ENCODE data around the gene KIF1B.

The KIF1B gene

GRCh38 chr1:10168912-10169514 lies 41.4 kb upstream of the KIF1B start:
- Histone ChIP-seq H3K4me2 (ENCODE audit: low read depth, low read length, poor library complexity, severe bottlenecking) (no peak overlapping the region), H3K27me3 (ENCODE audit: low read length) (no peaks in the 10 kb centered on the region), H2AFZ (ENCODE audit: low read depth, low read length, severe bottlenecking) (no peak overlapping the region), H3K36me3 (ENCODE audit: low read length) (no peaks in the 10 kb centered on the region), H4K20me1 (ENCODE audit: low read depth, low read length) (no peaks in the 10 kb centered on the region), H3K9me3 (ENCODE audit: insufficient read depth, low read length) (no peaks in the 10 kb centered on the region), H3K27ac (ENCODE audit: low read depth, low read length) (no peak overlapping the region), H3K9ac (ENCODE audit: low read length) (no peak overlapping the region), H3K4me3 (ENCODE audit: insufficient read depth, low read length, poor library complexity, severe bottlenecking) (no peak overlapping the region), H3K9me2 (replicated peaks; ENCODE audit: insufficient read depth, low read length) (no peaks in the 10 kb centered on the region), H3F3A (ENCODE audit: insufficient read depth) (no peaks in the 10 kb centered on the region), H3K79me2 (ENCODE audit: insufficient read depth, low read length) (no peaks in the 10 kb centered on the region)
- no peak for TF ChIP-seq EZH2phosphoT487 (conservative IDR thresholded peaks at IDR 0.05; ENCODE audit: low read length)
- TF ChIP-seq CTCF (IDR thresholded peaks at IDR 0.05; ENCODE audit: insufficient read depth, low read length, poor library complexity, severe bottlenecking) = no peak

- H3K9me2 ChIP-seq (replicated peaks; ENCODE audit: insufficient read depth, low read length) = no peaks in the 10 kb centered on the region
- H3F3A ChIP-seq (ENCODE audit: insufficient read depth) = no peaks in the 10 kb centered on the region
- no peaks in the 10 kb centered on the region for H3K27me3 ChIP-seq (ENCODE audit: low read length)
- no peaks in the 10 kb centered on the region for H3K9me3 ChIP-seq (ENCODE audit: insufficient read depth, low read length)
- H3K27ac ChIP-seq (ENCODE audit: low read depth, low read length) = no peak overlapping the region
- no peak overlapping the region for H3K4me3 ChIP-seq (ENCODE audit: insufficient read depth, low read length, poor library complexity, severe bottlenecking)
- no peaks in the 10 kb centered on the region for H3K36me3 ChIP-seq (ENCODE audit: low read length)
- no peak for TF ChIP-seq CTCF (IDR thresholded peaks at IDR 0.05; ENCODE audit: insufficient read depth, low read length, poor library complexity, severe bottlenecking)
- TF ChIP-seq EZH2phosphoT487 (conservative IDR thresholded peaks at IDR 0.05; ENCODE audit: low read length) = no peak
- H3K79me2 ChIP-seq (ENCODE audit: insufficient read depth, low read length) = no peaks in the 10 kb centered on the region
- H3K4me2 ChIP-seq (ENCODE audit: low read depth, low read length, poor library complexity, severe bottlenecking) = no peak overlapping the region
- H3K9ac ChIP-seq (ENCODE audit: low read length) = no peak overlapping the region
- no peak overlapping the region for H2AFZ ChIP-seq (ENCODE audit: low read depth, low read length, severe bottlenecking)
- H4K20me1 ChIP-seq (ENCODE audit: low read depth, low read length) = no peaks in the 10 kb centered on the region
Measured at GRCh38 chr1:10170239-10170574, 40.2 kb upstream of the KIF1B start.

GRCh38 chr1:10171105-10171767 lies 39.1 kb upstream of the KIF1B start:
- TF ChIP-seq EZH2phosphoT487 (conservative IDR thresholded peaks at IDR 0.05; ENCODE audit: low read length) = no peak
- TF ChIP-seq CTCF (IDR thresholded peaks at IDR 0.05; ENCODE audit: insufficient read depth, low read length, poor library complexity, severe bottlenecking) = no peak
- no peaks in the 10 kb centered on the region for H3K79me2 ChIP-seq (ENCODE audit: insufficient read depth, low read length)
- no peak overlapping the region for H3K9ac ChIP-seq (ENCODE audit: low read length)
- no peak overlapping the region for H3K4me2 ChIP-seq (ENCODE audit: low read depth, low read length, poor library complexity, severe bottlenecking)
- no peaks in the 10 kb centered on the region for H3K9me2 ChIP-seq (replicated peaks; ENCODE audit: insufficient read depth, low read length)
- H3K4me3 ChIP-seq (ENCODE audit: insufficient read depth, low read length, poor library complexity, severe bottlenecking) = no peak overlapping the region
- H3K36me3 ChIP-seq (ENCODE audit: low read length) = no peaks in the 10 kb centered on the region
- H4K20me1 ChIP-seq (ENCODE audit: low read depth, low read length) = no peaks in the 10 kb centered on the region
- H3K9me3 ChIP-seq (ENCODE audit: insufficient read depth, low read length) = no peaks in the 10 kb centered on the region
- H3K27ac ChIP-seq (ENCODE audit: low read depth, low read length) = no peak overlapping the region
- no peak overlapping the region for H2AFZ ChIP-seq (ENCODE audit: low read depth, low read length, severe bottlenecking)
- H3K27me3 ChIP-seq (ENCODE audit: low read length) = no peaks in the 10 kb centered on the region
- no peaks in the 10 kb centered on the region for H3F3A ChIP-seq (ENCODE audit: insufficient read depth)
